Activated naive CD8-positive, alpha-beta T cell treated with anti-CD3 and anti-CD28 coated beads, Interleukin-2, amount 50 U/mL, for 16 hours (primary cell): Measurements from ENCODE around the gene CBX4.

Source experiments
- DNase-seq: peaks from one replicate; pipeline ENCODE4 v3.0.0-alpha.2; 2020; ENCODE audit warnings: low read depth, low spot score

CBX4 gene

DNA sequence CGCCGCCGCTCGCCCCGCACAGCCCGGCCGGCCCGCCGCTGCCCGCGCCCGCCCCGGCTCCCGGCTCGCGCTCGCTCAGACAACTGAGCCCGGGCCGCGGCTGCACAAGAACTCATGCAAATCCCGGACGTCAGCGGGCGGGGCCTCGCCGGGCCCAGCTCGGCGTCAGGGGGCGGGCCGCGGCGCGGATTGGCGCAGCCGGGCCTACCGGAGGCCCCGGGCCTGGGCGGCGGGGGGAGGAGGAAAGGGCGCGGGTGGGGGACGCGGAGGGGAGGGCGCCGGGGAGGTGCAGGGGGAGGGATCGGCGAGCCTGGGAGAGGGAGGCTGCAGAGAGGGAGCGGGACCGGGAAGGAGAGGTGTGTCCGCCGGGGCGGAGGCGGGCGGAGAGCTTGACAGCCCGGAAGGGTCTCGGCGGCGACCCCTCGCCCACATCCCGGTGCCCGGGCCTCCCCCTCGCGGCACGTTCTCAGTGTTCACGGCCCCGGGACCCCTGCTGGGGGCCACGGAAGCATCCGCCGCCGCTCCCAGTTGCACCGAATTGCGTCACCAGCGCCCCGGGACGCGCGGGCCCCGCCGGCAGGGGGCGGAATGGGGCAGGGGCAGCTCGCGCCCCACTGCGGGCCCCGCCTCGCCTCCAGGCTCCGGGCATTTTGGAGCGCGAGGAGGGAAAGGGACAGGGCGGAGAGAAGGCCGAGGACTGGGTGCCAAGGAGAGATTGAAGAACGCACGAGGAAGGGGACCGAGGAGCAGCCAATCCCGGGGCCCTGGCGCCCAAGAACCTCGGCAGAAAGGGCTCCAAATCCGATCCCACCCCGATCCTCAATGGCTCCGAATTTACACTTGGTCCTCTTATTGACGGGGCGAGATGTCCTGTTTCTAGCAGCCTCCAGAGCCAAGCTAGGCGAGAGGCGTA lies at the start of gene CBX4:
CBX4 (minus strand) TSS at position 85 of the 913 bp plus-strand sequence. CDS start 189 bp downstream, outside the sequence.
- DNase-seq: peak; percentile 81

DNA sequence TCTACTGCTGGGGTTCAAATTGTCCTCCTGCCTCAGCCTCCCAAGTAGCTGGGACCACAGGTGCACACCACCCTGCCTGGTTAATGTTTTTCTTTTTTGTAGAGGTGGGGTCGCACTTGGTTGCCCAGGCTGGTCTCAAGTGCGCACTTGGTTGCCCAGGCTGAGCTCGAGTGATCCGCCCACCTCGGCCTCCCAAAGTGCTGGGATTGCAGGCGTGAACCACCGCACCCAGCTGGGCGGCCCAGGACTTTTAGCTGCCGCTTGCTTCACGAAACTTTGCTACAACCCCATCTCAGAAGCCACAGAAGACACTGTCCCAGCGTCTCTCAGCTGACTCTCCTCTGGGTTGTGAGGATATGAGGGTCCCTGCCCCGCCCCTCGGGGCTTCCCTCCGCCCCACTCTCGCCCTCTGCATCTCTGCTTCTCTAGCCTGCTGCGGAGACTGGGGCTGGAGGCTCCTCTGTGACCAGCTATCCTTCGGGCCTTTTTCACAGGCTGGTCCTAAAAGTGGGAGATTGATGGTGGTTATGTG lies 48.8 kb upstream of the CBX4 start:
- DNase-seq: no peak

DNA sequence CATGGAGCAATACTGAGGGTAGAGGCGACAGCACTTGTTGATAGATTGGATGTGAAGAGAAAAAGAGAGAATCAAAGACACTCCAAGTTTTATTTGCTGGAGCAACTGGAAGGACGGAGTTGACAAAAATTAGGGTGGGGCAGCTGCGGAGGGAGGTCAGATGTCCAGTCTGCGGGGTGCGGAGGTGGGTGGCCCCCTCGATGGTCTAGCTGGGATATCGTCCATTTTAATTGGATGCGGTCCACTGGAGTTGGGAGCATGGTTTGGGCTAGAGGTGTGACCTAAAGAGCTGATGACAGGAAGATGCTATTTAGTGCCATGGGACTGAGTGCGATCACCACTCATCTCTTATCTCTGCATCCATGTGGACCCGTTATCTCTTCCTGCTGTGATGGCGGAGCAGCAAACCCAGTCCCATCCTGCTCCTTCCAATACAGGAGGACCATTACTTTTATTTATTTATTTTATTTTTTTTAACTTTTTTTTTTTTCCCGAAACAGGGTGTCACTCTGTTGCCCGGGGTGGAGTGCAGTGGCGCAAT lies 48.3 kb upstream of the CBX4 start:
- no peak for DNase-seq

DNA sequence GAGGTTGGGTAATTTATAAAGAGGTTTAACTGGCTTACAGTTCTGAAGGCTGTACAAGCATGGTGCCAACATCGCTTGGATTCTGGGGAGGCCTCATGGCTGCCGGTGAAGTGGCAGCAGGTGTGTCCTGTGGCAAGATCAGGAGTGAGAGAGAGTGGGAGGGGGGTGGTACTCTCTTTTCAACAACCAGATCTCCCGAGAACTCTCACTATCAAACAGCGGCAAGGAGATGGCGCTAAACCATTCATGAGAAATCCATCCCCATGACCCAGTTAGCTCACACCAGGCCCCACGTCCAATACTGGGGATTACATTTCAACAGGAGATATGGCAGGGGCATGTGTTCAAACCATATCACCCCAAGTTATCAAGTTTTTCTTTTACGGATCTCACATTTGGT lies 44.0 kb upstream of the CBX4 start:
- DNase-seq: no peak

DNA sequence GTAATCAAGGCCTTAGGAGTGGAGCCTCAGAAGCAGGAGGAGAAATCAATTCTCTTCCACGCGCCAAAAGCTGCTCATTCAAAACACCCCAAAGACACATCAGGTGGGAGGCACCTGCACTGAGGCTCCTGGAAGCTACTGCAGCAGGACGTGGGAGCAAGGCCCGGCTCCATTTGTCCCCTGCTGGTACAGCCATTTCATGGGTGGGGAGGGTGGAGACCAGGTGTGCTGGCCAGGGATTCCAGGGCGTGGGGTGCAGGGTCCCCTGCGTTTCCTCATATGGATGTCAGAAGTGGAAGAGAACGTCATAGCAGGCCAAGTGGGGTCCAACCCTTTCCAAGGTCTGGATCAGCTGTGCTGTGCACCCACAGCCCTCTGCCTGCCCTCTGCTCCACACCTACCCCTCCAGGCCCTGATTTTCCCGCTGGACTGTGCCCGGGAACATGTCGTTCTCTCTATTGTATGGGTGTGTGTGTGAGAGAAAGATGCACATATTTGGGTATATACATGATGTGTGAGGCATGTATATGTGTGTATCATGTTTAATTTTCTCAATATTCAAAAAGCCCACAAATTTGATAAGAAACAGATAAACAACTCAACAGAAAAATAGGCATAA lies 39.2 kb upstream of the CBX4 start:
- DNase-seq: no peak

DNA sequence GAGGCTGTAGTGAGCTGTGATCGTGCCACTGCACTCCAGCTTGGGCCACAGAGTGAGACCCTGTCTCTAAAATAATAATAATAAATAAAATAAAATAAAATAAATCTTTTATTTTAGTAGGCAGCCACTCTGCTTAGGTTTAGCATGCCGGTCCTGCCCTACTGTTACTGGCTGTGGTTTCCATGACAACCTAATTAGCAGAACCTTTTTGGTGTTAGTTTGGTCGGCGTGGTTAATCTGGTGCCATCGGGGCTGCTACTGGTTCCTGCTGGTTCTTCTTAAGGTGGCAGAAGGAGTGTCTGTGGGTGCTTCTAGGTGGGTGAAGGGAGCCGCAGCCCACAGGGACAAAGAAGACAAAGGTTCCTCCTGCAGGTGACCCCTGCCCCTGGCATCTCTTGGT lies 37.8 kb upstream of the CBX4 start:
- no peak for DNase-seq

DNA sequence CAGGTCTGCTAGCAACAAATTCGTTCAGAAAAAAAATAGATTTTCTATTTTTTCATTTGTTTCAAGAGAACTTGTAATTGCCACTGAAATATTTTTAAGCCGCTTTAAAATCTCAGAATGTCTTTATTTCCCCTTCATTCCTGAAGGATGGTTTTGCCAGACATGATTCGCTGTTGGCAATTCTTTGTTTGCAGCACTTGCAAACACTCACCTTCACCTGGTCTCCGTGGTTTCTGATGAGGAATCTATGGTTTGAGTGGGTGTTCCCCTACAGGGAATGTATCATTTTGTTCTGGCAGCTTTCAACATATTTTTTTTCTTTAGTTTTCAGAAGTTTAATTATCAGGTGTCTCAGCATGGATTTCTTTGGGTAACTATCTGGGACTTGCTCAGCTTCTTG lies 36.3 kb upstream of the CBX4 start:
- no peak for DNase-seq

DNA sequence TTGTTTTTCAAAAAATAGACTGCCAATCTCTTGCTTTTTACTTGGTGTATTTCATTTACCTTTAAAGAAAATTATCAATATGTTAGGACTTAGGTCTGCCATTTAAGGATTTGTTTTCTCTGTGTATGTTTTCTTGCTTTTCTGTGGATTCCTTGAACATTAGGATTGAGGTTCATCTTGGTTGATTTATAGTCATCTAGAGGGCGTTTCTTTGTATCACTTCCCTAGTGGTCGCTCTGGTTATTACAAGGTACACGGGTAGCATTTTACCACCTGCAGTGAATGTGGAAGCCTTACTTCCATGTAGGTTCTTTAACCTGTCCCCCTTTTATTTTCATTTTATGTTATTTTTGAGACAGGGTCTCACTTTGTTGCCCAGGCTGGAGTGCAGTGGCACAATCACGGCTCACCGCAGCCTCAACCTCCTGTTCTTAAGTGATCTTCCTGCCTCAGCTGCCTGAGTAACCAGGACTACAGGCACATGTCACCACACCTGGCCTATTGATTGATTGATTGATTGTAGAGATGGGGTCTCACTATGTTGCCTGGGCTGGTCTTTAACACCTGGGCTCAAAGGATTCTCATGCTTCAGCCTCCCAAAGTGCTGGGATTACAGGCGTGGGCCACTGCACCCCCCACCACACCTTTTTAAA lies 35.2 kb upstream of the CBX4 start:
- no peak for DNase-seq

DNA sequence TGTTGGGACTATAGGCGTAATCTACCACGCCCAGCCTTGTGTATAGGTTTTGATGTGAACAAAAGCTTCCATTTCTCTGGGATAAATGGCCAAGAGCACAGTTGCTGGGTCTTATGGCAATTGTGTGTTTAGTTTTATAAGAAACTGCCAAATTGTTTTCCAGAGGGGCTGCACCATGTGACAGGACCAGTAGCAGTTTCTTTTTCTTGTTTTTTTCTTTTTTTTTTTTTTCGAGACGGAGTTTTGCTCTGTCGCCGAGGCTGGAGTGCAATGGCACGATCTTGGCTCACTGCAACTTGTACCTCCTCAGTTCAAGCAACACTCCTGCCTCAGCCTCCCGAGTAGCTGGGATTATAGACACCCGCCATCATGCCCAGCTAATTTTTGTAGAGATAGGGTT lies 34.3 kb upstream of the CBX4 start:
- no peak for DNase-seq

DNA sequence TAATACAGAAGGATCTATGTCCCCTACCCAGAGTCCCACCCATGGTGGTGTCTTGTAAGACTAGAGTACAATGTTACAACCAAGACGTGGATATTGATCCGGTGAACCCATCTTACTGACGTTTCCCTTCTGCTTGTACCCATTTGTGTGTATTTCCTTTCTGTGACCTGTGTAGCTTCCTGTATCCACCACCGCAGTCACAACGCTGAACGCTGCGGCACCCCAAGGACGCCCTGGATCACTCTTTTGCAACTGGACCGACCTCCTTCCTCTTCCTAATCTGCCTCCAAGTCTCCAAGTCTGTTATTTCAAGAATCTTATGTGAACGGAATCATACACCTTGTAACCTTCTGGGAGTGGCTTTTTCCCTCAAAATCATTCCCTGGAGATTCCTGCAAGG lies 33.5 kb upstream of the CBX4 start:
- DNase-seq: no peak

DNA sequence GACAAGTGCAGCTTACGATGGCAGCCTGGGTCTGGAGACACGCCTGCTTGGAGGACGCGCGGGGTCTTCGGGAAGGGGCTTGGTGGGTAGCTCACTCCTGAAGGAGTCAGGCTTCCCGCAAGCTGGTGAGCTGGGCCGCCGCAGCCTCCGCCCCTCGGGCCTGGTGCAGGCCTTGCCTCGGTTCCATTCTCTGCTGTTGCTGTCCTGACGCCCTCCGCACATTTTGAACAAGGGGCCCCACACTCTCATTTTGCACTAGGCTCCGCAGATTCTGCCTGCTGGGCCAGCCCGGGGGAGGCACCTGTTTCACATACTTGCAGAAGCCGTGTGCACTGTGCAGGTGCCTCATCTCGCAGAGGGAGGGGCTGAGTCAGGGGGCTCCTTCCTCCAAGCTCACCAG lies 31.9 kb upstream of the CBX4 start:
- DNase-seq: no peak

DNA sequence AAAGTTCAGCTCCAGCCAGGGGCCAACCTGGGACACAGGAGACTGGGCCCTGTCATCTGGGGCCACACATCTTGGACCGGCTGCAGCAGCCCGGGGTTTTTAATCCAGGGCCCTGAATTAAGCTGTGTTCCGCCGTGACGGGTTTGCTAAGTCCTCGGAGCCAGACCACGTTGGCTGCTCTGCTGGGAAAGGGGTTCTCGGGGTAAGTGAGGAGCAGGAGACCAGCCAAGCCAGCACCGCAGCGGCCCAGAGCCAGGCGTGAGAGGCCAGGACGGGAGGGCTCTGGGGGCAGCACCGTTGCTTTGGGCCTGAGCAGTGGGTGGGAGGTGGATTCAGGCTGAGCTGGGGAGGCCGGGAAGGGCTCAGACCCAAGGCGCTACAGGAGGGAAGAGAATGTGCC lies 31.3 kb upstream of the CBX4 start:
- DNase-seq: no peak

DNA sequence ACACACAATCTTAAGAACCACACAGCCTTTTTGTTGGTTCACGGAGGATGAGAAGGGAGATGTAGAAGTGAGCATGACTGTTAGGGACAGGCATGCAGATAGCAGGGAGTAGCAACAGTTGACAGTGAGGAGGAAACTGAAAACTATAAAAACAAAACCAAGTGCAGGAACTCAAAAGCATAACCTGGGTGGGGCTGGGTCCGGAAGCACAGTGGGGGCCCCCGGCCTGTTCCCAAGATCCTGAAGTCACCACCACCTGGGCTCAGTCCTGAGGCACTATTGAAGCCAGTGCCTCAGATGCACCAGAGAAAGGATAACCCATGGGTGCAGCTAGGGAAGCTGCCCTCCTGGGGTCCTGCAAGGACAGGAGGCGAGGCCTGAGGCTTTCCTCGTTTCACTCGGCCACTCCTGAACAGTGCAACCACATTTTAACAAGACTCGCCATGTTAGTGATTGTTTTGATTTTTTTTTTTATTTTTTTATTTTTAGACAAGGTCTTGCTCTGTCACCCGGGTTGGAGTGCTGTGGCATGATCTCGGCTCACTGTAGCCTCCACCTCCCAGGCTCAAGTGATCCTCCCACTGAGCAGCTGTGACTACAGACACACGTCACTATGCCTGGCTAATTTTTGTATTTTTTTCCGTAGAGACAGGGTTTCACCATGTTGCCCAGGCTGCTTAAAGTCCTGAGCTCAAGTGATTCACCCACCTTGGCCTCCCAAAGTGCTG lies 27.7 kb upstream of the CBX4 start:
- DNase-seq: no peak

DNA sequence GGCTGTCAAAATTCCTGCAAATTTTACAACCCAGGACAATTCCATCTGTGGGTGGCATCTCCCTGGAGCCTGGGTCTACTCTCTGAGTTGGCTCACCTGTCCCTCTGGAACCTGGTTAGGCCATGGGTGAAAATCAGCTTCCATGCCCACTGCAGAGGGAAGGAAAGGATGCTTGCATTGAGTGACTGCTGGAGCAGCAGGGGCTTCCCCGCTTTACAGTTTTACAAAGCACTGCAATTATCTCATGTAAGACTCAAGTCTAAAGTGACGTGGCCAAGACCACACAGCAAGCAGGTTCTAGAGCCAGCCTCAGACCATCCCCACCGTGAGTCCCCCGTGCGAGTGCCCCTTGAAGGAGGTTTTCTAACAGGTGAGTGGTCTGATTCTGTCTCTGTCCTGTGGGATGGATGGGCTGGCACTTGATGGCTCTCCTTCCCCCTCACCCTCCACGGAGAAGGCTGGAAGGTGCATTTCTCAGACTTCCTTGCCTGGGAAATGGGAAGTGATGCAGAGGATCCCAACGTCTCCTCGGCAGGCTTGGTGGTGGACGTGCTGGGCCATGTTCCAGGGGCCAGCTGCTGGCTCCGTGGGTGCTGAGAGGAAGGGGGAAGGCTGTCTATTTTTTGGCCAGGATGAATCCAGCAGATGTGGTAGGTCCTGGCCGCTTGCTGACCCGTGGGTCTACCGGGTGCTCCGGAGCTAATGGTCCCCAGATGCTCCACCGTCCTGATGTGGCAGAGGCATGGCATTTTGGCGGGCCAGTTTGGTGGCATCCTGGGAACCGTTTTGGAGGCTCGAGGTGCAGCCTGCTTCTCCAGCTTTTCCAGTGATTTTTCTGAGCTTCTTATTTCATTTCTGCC lies 26.3 kb upstream of the CBX4 start:
- no peak for DNase-seq

DNA sequence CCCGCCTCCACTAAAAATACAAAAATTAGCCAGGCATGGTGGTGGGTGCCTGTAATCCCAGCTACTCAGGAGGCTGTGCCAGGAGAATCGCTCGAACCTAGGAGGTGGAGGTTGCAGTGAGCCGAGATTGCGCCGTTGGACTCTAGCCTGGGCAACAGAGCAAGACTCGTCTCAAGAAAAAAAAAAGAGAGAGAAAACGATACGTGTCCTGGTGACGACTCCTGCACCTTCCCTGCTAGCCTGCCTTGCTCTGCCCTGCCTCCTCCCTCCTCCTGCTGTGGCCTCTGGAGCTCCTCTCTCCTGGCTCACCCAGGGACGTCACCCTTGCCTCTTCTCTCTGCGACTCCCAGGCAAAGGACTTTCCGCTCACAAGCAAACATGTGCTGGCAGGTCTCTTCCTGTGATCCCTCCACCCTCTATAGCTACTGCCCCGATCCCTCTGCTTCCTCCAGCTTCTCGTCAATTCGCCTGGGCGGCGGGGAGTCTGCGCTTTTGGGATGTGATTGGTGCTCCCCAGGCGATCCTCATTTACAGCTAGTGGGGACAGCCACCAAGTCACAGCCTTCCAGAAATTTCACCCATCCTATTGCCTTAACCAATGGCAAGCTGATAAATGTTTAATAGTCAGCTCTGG lies 25.5 kb upstream of the CBX4 start:
- DNase-seq: no peak

DNA sequence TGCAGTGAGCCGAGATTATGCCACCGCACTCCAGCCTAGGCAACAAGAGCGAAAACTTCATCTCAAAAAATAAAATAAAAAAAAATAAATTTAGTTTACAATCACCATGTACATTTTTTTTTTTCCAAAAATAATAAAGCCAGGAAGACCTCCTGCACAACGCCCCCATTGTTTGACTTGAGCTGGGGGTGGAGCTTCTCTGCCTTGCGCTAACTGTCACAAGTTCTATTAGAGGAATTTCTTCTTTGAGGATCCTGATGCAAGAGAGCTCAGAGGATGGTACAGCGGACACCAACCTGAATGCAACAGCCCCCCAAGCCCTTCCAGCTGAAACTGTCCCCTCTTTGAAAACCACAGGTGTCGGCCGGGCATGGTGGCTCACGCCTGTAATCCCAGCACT lies 24.9 kb upstream of the CBX4 start:
- DNase-seq: no peak

DNA sequence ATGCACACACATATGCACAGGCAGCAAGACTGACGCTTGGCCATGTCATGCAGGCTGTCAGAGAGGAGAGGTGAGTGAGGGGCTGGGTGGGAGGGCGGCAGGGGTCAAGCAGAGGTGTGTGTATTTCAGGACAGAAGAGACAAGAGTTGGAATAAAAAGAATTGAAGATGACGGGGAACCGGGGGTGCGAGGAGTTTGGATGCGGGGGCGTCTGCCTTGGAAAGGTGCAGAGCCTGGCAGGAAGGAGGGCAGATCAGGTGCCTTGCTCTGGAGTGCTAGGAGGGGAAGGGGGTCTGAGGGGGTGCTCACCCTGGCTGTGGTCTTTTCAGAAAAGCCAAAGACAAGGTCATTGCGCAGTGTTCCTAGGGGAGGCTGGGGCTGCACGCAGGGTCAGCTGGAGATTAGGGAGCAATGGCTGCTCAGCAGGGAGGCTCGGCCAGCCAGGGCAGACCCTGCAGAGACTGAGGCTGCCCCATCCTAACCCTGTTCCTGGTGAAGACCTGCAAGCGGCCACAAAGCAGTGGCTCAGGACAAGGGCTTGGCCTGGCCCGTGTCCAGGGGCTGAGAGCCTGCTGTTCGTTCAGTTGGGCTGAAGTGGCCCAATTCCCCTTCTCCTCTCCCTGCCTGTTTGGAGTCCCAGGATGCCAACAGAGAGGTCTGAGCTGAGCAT lies 23.7 kb upstream of the CBX4 start:
- DNase-seq: no peak

DNA sequence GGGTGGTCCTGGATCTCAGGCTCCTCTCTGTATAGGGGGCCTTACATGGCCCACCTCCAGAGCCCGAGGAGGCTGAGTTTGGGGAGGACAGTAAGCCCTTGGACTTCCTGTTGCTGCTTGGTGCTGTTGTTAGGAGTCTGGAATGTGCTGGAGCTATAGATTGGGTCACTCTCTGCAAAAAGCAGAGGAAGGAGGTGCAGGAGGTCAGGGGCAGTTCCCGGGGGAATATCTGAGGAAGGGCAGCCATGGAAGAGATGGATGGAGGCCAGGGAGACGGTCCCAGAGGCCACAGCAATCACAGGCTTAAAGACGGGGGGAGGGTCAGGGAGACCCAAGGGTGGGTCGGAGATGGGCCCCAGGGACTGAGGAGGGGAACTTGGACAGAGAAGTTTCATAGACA lies 23.0 kb upstream of the CBX4 start:
- DNase-seq: no peak

DNA sequence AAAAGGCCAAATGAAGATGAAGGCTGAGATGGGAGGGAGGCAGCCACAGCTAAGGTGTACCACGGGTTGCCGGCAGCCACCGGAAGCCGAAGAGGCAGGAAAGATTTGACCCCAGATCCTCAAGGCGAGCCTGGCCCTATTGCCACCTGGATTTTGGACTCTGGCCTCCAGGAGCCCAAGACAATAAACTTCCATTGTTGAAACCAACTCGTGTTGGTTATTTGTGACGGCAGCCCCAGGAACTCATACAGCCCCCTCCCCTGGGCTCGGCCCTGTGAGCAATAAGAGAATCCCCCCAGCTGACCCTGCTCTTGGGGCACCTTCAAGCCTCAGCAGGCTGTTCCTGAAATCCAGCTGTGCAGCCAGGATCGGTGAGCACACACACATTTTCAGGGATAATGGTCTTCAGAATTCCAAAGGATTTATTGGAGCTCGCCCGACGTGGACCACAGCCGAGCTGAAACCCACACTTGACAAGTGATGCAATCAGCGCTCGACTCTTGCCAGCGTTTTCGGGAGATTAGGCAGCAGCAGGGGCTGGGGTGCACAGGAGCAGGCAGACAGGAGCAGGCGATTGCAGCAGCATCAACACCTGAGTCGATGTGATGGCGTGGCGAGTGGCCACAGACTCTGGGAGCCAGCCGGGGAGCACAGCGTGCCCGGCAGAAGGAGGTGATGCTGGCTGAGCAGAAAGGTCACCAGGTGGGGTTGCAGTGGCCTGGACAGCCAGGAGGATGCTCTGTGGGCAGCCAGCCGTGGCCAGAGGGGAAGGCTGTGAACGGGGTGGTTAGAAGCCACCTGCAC lies 22.4 kb upstream of the CBX4 start:
- DNase-seq: no peak
